GM10847 (cell line): Measurements from ENCODE around the gene CALML3.

Experiments
- POLR2A ChIP-seq: IDR thresholded peaks from 2 replicates; pipeline ENCODE4 v1.6.1; 2011; ENCODE audit not compliant: insufficient read length; ENCODE audit errors: extremely low read depth

Gene CALML3

GRCh38 chr10:5488272-5489161 lies 36.2 kb upstream of the CALML3 start:
- no peak for TF ChIP-seq POLR2A

- no peak for TF ChIP-seq POLR2A
Measured at GRCh38 chr10:5490032-5490431, 34.7 kb upstream of the CALML3 start.

- TF ChIP-seq POLR2A, result no peak
Measured at GRCh38 chr10:5490698-5491464, 33.9 kb upstream of the CALML3 start.

- no peak for TF ChIP-seq POLR2A
Measured at GRCh38 chr10:5491477-5491876, 33.3 kb upstream of the CALML3 start.

GRCh38 chr10:5492322-5492855 lies 32.4 kb upstream of the CALML3 start:
- TF ChIP-seq POLR2A, result no peak

- TF ChIP-seq POLR2A, result no peak
Measured at GRCh38 chr10:5492929-5493576, 31.7 kb upstream of the CALML3 start.

- no peak for TF ChIP-seq POLR2A
Measured at GRCh38 chr10:5493691-5494090, 31.1 kb upstream of the CALML3 start.

GRCh38 chr10:5494611-5495010 lies 30.1 kb upstream of the CALML3 start:
- no peak for TF ChIP-seq POLR2A

- TF ChIP-seq POLR2A, result no peak
Measured at GRCh38 chr10:5496261-5497250, 28.2 kb upstream of the CALML3 start.

- no peak for TF ChIP-seq POLR2A
Measured at GRCh38 chr10:5497289-5497688, 27.5 kb upstream of the CALML3 start.

GRCh38 chr10:5497948-5498730 lies 26.6 kb upstream of the CALML3 start:
- TF ChIP-seq POLR2A, result no peak

- TF ChIP-seq POLR2A, result no peak
Measured at GRCh38 chr10:5498791-5499492, 25.8 kb upstream of the CALML3 start.
